H1 (cell line): ENCODE results near the gene RNF151. TPM values are rescaled to one million over a fixed set of nuclear protein-coding genes. Genes with fewer than 3 reads are reported as not detected.

Source experiments
- ATF3 ChIP-seq: IDR thresholded peaks from 2 replicates; pipeline ENCODE4 v1.6.1; 2011; ENCODE audit warnings: low read depth, mild to moderate bottlenecking, low read length; ENCODE audit not compliant: insufficient read depth
- BRCA1 ChIP-seq: IDR thresholded peaks from 2 replicates; pipeline ENCODE4 v1.6.1; 2012; ENCODE audit warnings: low read depth, low read length, improper control_type of control experiment
- CBX5 ChIP-seq: fragments of 300-800, 300-1000 bp; sonication (generic); IDR thresholded peaks from 2 replicates; pipeline ENCODE4 v1.7.1; 2016; ENCODE audit warnings: antibody characterized with exemption, low read length, low read depth
- CBX8 ChIP-seq: fragments of 300-800, 300-1000 bp; sonication (generic); IDR thresholded peaks from 2 replicates; pipeline ENCODE4 v1.7.1; 2016; ENCODE audit warnings: low read depth, low read length, borderline replicate concordance
- GTF2F1 ChIP-seq: IDR thresholded peaks from 2 replicates; pipeline ENCODE4 v1.6.1; 2012; ENCODE audit warnings: low read depth, low read length, improper control_type of control experiment, borderline replicate concordance
- NRF1 ChIP-seq: IDR thresholded peaks from 2 replicates; pipeline ENCODE4 v1.6.1; 2011; ENCODE audit warnings: mild to moderate bottlenecking, low read depth, low read length, improper control_type of control experiment
- PHF8 ChIP-seq: fragments of 200-600 bp; sonication (generic); conservative IDR thresholded peaks from 2 replicates; pipeline ENCODE4 v1.7.1; 2012; ENCODE audit warnings: low read depth, mild to moderate bottlenecking, inconsistent platforms, low read length, moderate library complexity
- POLR2A ChIP-seq, 2 experiments: IDR thresholded peaks; 1 replicate in 1 of 2; 2 replicates in 1 of 2; pipeline ENCODE4 v1.6.1; 2011; ENCODE audit warnings: low read depth in 2 of 2, low read length in 2 of 2, mild to moderate bottlenecking in 2 of 2; ENCODE audit errors: control extremely low read depth in 1 of 2
- RBBP5 ChIP-seq: IDR thresholded peaks from 2 replicates; pipeline ENCODE4 v1.7.1; 2012; ENCODE audit warnings: low read depth, mild to moderate bottlenecking, inconsistent platforms, low read length, moderate library complexity, borderline replicate concordance
- SIN3A ChIP-seq, 2 experiments: IDR thresholded peaks in 1 of 2; conservative IDR thresholded peaks in 1 of 2; 2 replicates each; pipeline ENCODE4 v1.6.1; 2011 to 2012; ENCODE audit warnings: low read length in 2 of 2, improper control_type of control experiment in 1 of 2, low read depth in 1 of 2, mild to moderate bottlenecking in 1 of 2
- polyA plus RNA-seq, 7 experiments: library from polyadenylated mRNA; depleted of rRNA in 3 of 7; stranded (reverse) in 5 of 7; unstranded in 2 of 7; fragments of >200 nt in 5 of 7; fragments of 200-250 nt in 2 of 7; gene quantifications; 1 replicate in 5 of 7; 2 replicates in 1 of 7; 4 replicates in 1 of 7; pipeline versions ENCODE4 v1.2.1 to v1.2.3, GENCODE V29; 2011 to 2013; ENCODE audit warnings: missing spikeins in 2 of 7, mixed read lengths in 2 of 7
- total RNA-seq: library from RNA; stranded (reverse); fragmentation: NEBNext Ultra II Directional; extraction: Animal tissue kit (Norgen Biotek cat#: 25700); gene quantifications from 2 replicates; pipeline ENCODE4 v1.2.1, GENCODE V29; 2021

The RNF151 gene
- total and polyA plus RNA-seq, 2 of the 8 experiments (the other 6 are each of a cell fraction or from before 2014, with no cell fraction given), result not detected

GRCh38 chr16:1964506-1965395 is 1.9 kb upstream of the RNF151 start, which contains the start of gene RPS2 (continued):
- TF ChIP-seq ATF3, result peak; percentile 73; the same call in 1 of the 2 replicates
- TF ChIP-seq BRCA1, result peak; percentile 86
- peak; percentile 25; the same call in 1 of the 2 replicates for TF ChIP-seq NRF1
- peak; percentile 93 for TF ChIP-seq PHF8
- no peak for TF ChIP-seq CBX8
- peak; percentile 93 for TF ChIP-seq GTF2F1
- TF ChIP-seq POLR2A (IDR thresholded peaks at IDR 0.05; ENCODE audit: control extremely low read depth in 1 of 2, low read depth in 2 of 2, low read length in 2 of 2), result peak; percentile 99 to 100
- no peak for TF ChIP-seq CBX5
- peak; percentile 75; the same call in 1 of the 2 replicates for TF ChIP-seq RBBP5
- peak in 1 of 2 experiments; percentile 51; a peak in 2 of 4 replicates for TF ChIP-seq SIN3A (conservative IDR thresholded peaks at IDR 0.05 in 1 of 2, IDR thresholded peaks at IDR 0.05 in 1 of 2; ENCODE audit: low read depth in 1 of 2, low read length in 2 of 2)
